Liver (tissue), 9 donors: ENCODE results near the gene DLX6. TPM values are rescaled to one million over a fixed set of nuclear protein-coding genes. Genes with fewer than 3 reads are reported as not detected.

Source experiments
- DNase-seq: peaks from one replicate; pipeline ENCODE4 v3.0.0-alpha.2; 2017; ENCODE audit warnings: low spot score
- H3K27ac ChIP-seq, 2 donors: one replicate each; pipeline ENCODE4 v1.7.0; 2013; ENCODE audit warnings: inconsistent platforms in 2 of 2, low read length in 2 of 2, control low read depth in 1 of 2, low read depth in 1 of 2, mild to moderate bottlenecking in 1 of 2
- H3K27me3 ChIP-seq, 4 donors: one replicate each; pipeline versions ENCODE4 v1.6.1 to v1.7.0; 2013; ENCODE audit warnings: low read length in 3 of 4, inconsistent platforms in 1 of 4, mild to moderate bottlenecking in 1 of 4, moderate library complexity in 1 of 4; ENCODE audit not compliant: control insufficient read depth in 4 of 4, insufficient read depth in 4 of 4
- H3K36me3 ChIP-seq, 4 donors: one replicate each; pipeline versions ENCODE4 v1.6.1 to v1.7.0; 2013; ENCODE audit warnings: low read length in 3 of 4, mild to moderate bottlenecking in 3 of 4, low read depth in 1 of 4, moderate library complexity in 1 of 4; ENCODE audit not compliant: control insufficient read depth in 4 of 4, insufficient read depth in 3 of 4
- H3K4me1 ChIP-seq, 4 donors: one replicate each; pipeline versions ENCODE4 v1.6.1 to v1.7.0; 2013; ENCODE audit warnings: low read length in 3 of 4, mild to moderate bottlenecking in 3 of 4, moderate library complexity in 1 of 4; ENCODE audit not compliant: control insufficient read depth in 4 of 4, insufficient read depth in 4 of 4
- H3K4me3 ChIP-seq, 3 donors: one replicate each; pipeline versions ENCODE4 v1.6.1 to v1.7.0; 2013; ENCODE audit warnings: low read length in 3 of 3, control low read depth in 1 of 3, low read depth in 1 of 3, mild to moderate bottlenecking in 1 of 3
- H3K9ac ChIP-seq, 2 donors: one replicate each; pipeline ENCODE4 v1.7.0; 2013; ENCODE audit warnings: low read length in 2 of 2, mild to moderate bottlenecking in 2 of 2, moderate library complexity in 2 of 2, control low read depth in 1 of 2, low read depth in 1 of 2
- H3K9me3 ChIP-seq, 4 donors: one replicate each; pipeline versions ENCODE4 v1.6.1 to v1.7.0; 2013; ENCODE audit warnings: low read length in 3 of 4; ENCODE audit not compliant: control insufficient read depth in 4 of 4
- ATF3 ChIP-seq: IDR thresholded peaks from 2 replicates; pipeline ENCODE4 v1.6.1; 2016; ENCODE audit warnings: antibody characterized with exemption
- CTCF ChIP-seq: fragments of 150-350 bp; IDR thresholded peaks from 2 replicates; pipeline ENCODE4 v1.5.1; 2017; ENCODE audit warnings: improper control_type of control experiment, low read depth, low read length; ENCODE audit not compliant: missing input control
- EGR1 ChIP-seq, 2 donors: IDR thresholded peaks; 2 replicates each; pipeline ENCODE4 v1.6.1; 2016 to 2018; ENCODE audit warnings: antibody characterized with exemption in 2 of 2, low read depth in 2 of 2
- GABPA ChIP-seq, 2 donors: IDR thresholded peaks in 1 of 2; conservative IDR thresholded peaks in 1 of 2; 2 replicates each; pipeline ENCODE4 v1.6.1; 2016; ENCODE audit warnings: antibody characterized with exemption in 2 of 2, mild to moderate bottlenecking in 1 of 2, moderate library complexity in 1 of 2
- NR2F2 ChIP-seq: IDR thresholded peaks from 2 replicates; pipeline ENCODE4 v1.6.1; 2016; ENCODE audit warnings: antibody characterized with exemption
- RAD21 ChIP-seq, 2 donors: IDR thresholded peaks; 2 replicates each; pipeline ENCODE4 v1.6.1; 2016; ENCODE audit warnings: antibody characterized with exemption in 2 of 2, mild to moderate bottlenecking in 2 of 2
- REST ChIP-seq: IDR thresholded peaks from 2 replicates; pipeline ENCODE4 v1.6.1; 2016; ENCODE audit warnings: antibody characterized with exemption, mild to moderate bottlenecking
- RXRA ChIP-seq, 2 donors: IDR thresholded peaks; 2 replicates each; pipeline ENCODE4 v1.6.1; 2017 to 2018; ENCODE audit warnings: antibody characterized with exemption in 2 of 2, mild to moderate bottlenecking in 1 of 2
- TAF1 ChIP-seq: conservative IDR thresholded peaks from 2 replicates; pipeline ENCODE4 v1.6.1; 2016; ENCODE audit warnings: antibody characterized with exemption, mild to moderate bottlenecking
- WGBS: extraction: QIAGEN DNeasy Blood & Tissue Kit; methylation state at CpG from one replicate; pipeline ENCODE4 v1.1.7; 2013; 5-methylcytosine and 5-hydroxymethylcytosine counted together
- polyA plus RNA-seq, 2 donors: library from polyadenylated mRNA; stranded (reverse) in 1 of 2; unstranded in 1 of 2; fragments of 200-250 nt in 1 of 2; fragments of >200 nt in 1 of 2; fragmentation: Nextera tagmentation in 1 of 2; extraction: Ambion mirVana in 1 of 2; gene quantifications; one replicate each; pipeline versions ENCODE4 v1.2.1 to v1.2.3, GENCODE V29; 2013 to 2015
- total RNA-seq, 2 donors: library from RNA; depleted of rRNA; stranded (reverse); fragments of >200 nt; gene quantifications; one replicate each; pipeline ENCODE4 v1.2.3, GENCODE V29; 2014
- donor health status: healthy.
- donor health status: healthy.
- donor health status: healthy.
- donor health status: healthy.
- donor health status: healthy.

DLX6 gene
- not detected for total RNA-seq
- polyA plus RNA-seq: not detected

- Histone ChIP-seq H3K9me3 (peaks cover 0 to 4% (median under 1%) of the 10 kb centered on the region in 4 donors), H3K4me3 (peak within 1 kb of the TSS in 1 of 3 donors; percentile 49), H3K36me3 (no peaks in the 10 kb centered on the region), H3K27me3 (peaks cover 4 to 58% (median 31%) of the 10 kb centered on the region in 4 donors), H3K27ac (no peak within 1 kb of the TSS), H3K9ac (no peak within 1 kb of the TSS), H3K4me1 (peaks cover 6 to 21% (median 11%) of the 10 kb centered on the region in 4 donors)
- WGBS: 9% methylated on average over 44 of the region's 44 CpGs
- TF ChIP-seq ATF3 (no peak), CTCF (no peak), TAF1 (no peak), RAD21 (IDR thresholded peaks at IDR 0.05) (no peak), NR2F2 (no peak), REST (no peak), EGR1 (IDR thresholded peaks at IDR 0.05; ENCODE audit: low read depth in 2 of 2) (no peak)
- DNase-seq: peak; percentile 31
Observed at GRCh38 chr7:97005183-97006054, at the start of gene DLX6. Gene DLX6, plus strand, starts transcription at chr7:97005553. Its CDS starts 425 bp downstream, at chr7:97005978.

- no peaks in the 10 kb centered on the region for H3K36me3 ChIP-seq
- peaks cover 0 to 1% (median 0%) of the 10 kb centered on the region in 4 donors for H3K4me1 ChIP-seq
- H3K9me3 ChIP-seq: peaks cover 0 to 3% (median 0%) of the 10 kb centered on the region in 4 donors
- H3K4me3 ChIP-seq: no peak overlapping the region
- no peaks in the 10 kb centered on the region for H3K27me3 ChIP-seq
- no peak for DNase-seq
- H3K27ac ChIP-seq: no peak overlapping the region
- TF ChIP-seq TAF1: no peak
- TF ChIP-seq GABPA (IDR thresholded peaks at IDR 0.05 in 1 of 2, conservative IDR thresholded peaks at IDR 0.05 in 1 of 2): no peak
- no peak for TF ChIP-seq REST
- TF ChIP-seq RXRA (IDR thresholded peaks at IDR 0.05): no peak
- H3K9ac ChIP-seq: no peak overlapping the region
Observed at GRCh38 chr7:96959135-96959534, 46.2 kb upstream of the DLX6 start.
